ENCODE results near the gene FADS6. TPM values are rescaled to one million over a fixed set of nuclear protein-coding genes. Genes with fewer than 3 reads are reported as not detected.
A peak's percentile ranks its signal among the peaks of the same experiment; 100 is the strongest.

FADS6 gene
- total and polyA plus RNA-seq, 2 of the 13 experiments (the other 11 are each of a cell fraction or from before 2014, with no cell fraction given): 0.11 TPM

- TF ChIP-seq KDM5A (IDR thresholded peaks at IDR 0.05; ENCODE audit: borderline replicate concordance, low read length) (no peak), ZBTB20 (CRISPR knock-in tag; IDR thresholded peaks at IDR 0.05; ENCODE audit: borderline replicate concordance, low read depth) (no peak), ZNF576 (CRISPR knock-in tag; IDR thresholded peaks at IDR 0.05) (no peak), REL (CRISPR knock-in tag; conservative IDR thresholded peaks at IDR 0.05) (peak; percentile 76; the same call in 1 of the 2 replicates), ELF1 (CRISPR knock-in tag; IDR thresholded peaks at IDR 0.05) (no peak), TRIM24 (CRISPR knock-in tag; IDR thresholded peaks at IDR 0.05) (no peak), HMGXB3 (CRISPR knock-in tag; IDR thresholded peaks at IDR 0.05; ENCODE audit: borderline replicate concordance) (no peak), ZNF772 (CRISPR knock-in tag; IDR thresholded peaks at IDR 0.05) (peak; percentile 44; the same call in 1 of the 2 replicates), ZNF790 (CRISPR knock-in tag; IDR thresholded peaks at IDR 0.05; ENCODE audit: borderline replicate concordance) (no peak), FOXC1 (CRISPR knock-in tag; IDR thresholded peaks at IDR 0.05; ENCODE audit: borderline replicate concordance) (peak; percentile 66), KDM5B (CRISPR knock-in tag; IDR thresholded peaks at IDR 0.05; ENCODE audit: borderline replicate concordance) (no peak), ATF6 (CRISPR knock-in tag; conservative IDR thresholded peaks at IDR 0.05) (no peak), ZNF773 (CRISPR knock-in tag; IDR thresholded peaks at IDR 0.05; ENCODE audit: borderline replicate concordance) (no peak), ZNF354B (CRISPR knock-in tag; IDR thresholded peaks at IDR 0.05) (no peak), XBP1 (CRISPR knock-in tag; IDR thresholded peaks at IDR 0.05) (no peak), HHEX (CRISPR knock-in tag; IDR thresholded peaks at IDR 0.05) (no peak), ZNF333 (CRISPR knock-in tag; IDR thresholded peaks at IDR 0.05; ENCODE audit: borderline replicate concordance) (no peak), ZNF343 (CRISPR knock-in tag; IDR thresholded peaks at IDR 0.05) (no peak), ZFX (CRISPR knock-in tag; IDR thresholded peaks at IDR 0.05; ENCODE audit: low read depth) (peak; percentile 59; the same call in 1 of the 2 replicates), ZNF276 (CRISPR knock-in tag; IDR thresholded peaks at IDR 0.05; ENCODE audit: low read depth) (0 out of 2 replicates have a peak, but pooled peaks have one; percentile 29), ZNF746 (CRISPR knock-in tag; IDR thresholded peaks at IDR 0.05) (0 out of 2 replicates have a peak, but pooled peaks have one; percentile 29), ZNF234 (CRISPR knock-in tag; conservative IDR thresholded peaks at IDR 0.05) (no peak)
Observed at GRCh38 chr17:74923538-74924249, 30.3 kb upstream of the FADS6 start (continued).
